Activated CD4-positive, alpha-beta memory T cell treated with anti-CD3 and anti-CD28 coated beads for 36 hours (primary cell): Measurements from ENCODE around the gene GIPC1. TPM values are rescaled to one million over a fixed set of nuclear protein-coding genes. Genes with fewer than 3 reads are reported as not detected.

Experiments used
- CTCF ChIA-PET: fragments of 350-600 bp; sonication (Branson Sonifier 250); formaldehyde crosslinking; loops from one replicate; lab custom pipeline; 2021; ENCODE audit warnings: antibody characterized with exemption, inconsistent platforms; lab: Charles Lee
- POLR2A ChIA-PET: fragments of 350-600 bp; sonication (Branson Sonifier 250); formaldehyde crosslinking; loops from one replicate; lab custom pipeline; 2021; ENCODE audit warnings: antibody characterized with exemption; lab: Charles Lee
- DNase-seq: peaks from one replicate; pipeline ENCODE4 v3.0.0-alpha.2; 2020
- H3K27ac Mint-ChIP-seq: one replicate; pipeline ENCODE4 v1.8.0; 2021; ENCODE audit warnings: mixed read lengths
- H3K27me3 Mint-ChIP-seq: one replicate; pipeline ENCODE4 v1.8.0; 2021; ENCODE audit warnings: mixed read lengths
- H3K36me3 Mint-ChIP-seq: one replicate; pipeline ENCODE4 v1.8.0; 2021; ENCODE audit warnings: mixed read lengths
- H3K4me1 Mint-ChIP-seq: one replicate; pipeline ENCODE4 v1.8.0; 2021; ENCODE audit warnings: low read depth, mixed read lengths
- H3K4me3 Mint-ChIP-seq: one replicate; pipeline ENCODE4 v1.8.0; 2021; ENCODE audit warnings: mild to moderate bottlenecking, mixed read lengths
- H3K9me3 Mint-ChIP-seq: one replicate; pipeline ENCODE4 v1.8.0; 2021; ENCODE audit warnings: mixed read lengths
- intact Hi-C: fragments of 100-400 bp; cut with micrococcal nuclease; formaldehyde crosslinking; loops from one replicate; pipeline ENCODE4 v1.15.1; 2023
- microRNA-seq: library from miRNA; unstranded; fragments of <30 nt; microRNA quantifications from one replicate; pipeline ENCODE4 v1.2.0, GENCODE V29; 2022; ENCODE audit warnings: borderline number of aligned reads, borderline microRNAs expressed, borderline replicate concordance
- total RNA-seq, 2 experiments: library from RNA; stranded (reverse); gene quantifications; one replicate each; pipeline ENCODE4 v1.2.3, GENCODE V29; 2021

The GIPC1 gene
- total RNA-seq, 2 experiments from 2014 or later = 31.5 to 35.2 TPM

DNA sequence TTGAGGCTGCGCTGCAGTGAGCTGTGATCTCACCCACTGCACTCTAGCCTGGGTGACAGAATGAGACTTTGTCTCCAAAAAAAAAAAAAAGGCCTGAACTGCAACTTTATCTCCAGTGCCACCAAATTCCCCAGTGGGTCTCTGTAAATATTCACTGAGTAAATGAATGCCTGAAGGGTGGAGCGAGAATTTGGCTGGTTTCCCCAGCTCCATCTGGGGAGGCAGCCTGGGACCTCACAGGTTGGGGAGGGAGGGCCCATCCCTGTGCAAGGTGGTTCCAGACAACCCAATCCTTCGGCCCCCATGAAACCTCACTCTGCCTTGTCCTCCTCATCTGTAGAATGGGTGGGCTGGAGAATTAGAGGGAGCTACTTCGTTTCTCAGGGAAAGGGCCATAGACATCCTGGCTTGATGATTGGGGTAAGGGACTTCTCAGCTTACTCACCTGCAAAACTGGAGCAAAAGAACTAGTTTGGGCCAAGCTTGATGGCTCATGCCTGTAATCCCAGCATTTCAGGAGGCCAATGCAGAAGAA, 67.0 kb downstream of the GIPC1 start:
- intact Hi-C loops = no loop called here
- Mint-ChIP-seq H3K36me3 (no peaks in the 10 kb centered on the region), H3K27ac (no peak overlapping the region), H3K4me1 (peaks cover 14% of the 10 kb centered on the region), H3K27me3 (no peaks in the 10 kb centered on the region), H3K4me3 (no peak overlapping the region), H3K9me3 (no peaks in the 10 kb centered on the region)
- no peak for DNase-seq
- CTCF ChIA-PET = interaction anchor here (0.6 to 7.5 kb wide), 3 partner anchors 14 to 292 kb away, joined by 3 to 60 read pairs (median 5); partner anchors contain the start of gene ASF1B
- POLR2A ChIA-PET = no interaction called here

Small RNAs within 50 kb of the gene (microRNA-seq; reads per million reads assigned to microRNA genes)
- not detected for gene MIR639

Other genes starting within 250 kb of the GIPC1 start
- 100 to 1,000 TPM; 202 to 206 TPM for gene ADGRE5, start 114.7 kb downstream of the GIPC1 start, total RNA-seq
- 100 to 1,000 TPM; 200 to 204 TPM for gene DDX39A, start 76.8 kb downstream of the GIPC1 start, total RNA-seq
- 100 to 1,000 TPM; 188 to 207 TPM for gene PKN1, start 62.8 kb downstream of the GIPC1 start, total RNA-seq
- gene PTGER1, start 20.8 kb downstream of the GIPC1 start, total RNA-seq = under 1 TPM; 0.29 to 0.41 TPM
- 10 to 100 TPM; 71.2 to 76.5 TPM for gene DNAJB1, start 22.3 kb upstream of the GIPC1 start, total RNA-seq
- 100 to 1,000 TPM; 120 TPM for gene TECR, start 33.5 kb upstream of the GIPC1 start, total RNA-seq
- 100 to 1,000 TPM; 118 to 130 TPM for gene NDUFB7, start 75.9 kb upstream of the GIPC1 start, total RNA-seq
- under 1 TPM; 0.33 to 0.85 TPM for gene CLEC17A, start 87.0 kb upstream of the GIPC1 start, total RNA-seq
- gene ADGRE3, start 178.7 kb upstream of the GIPC1 start, total RNA-seq = not detected
- 10 to 100 TPM; 16.7 to 18.0 TPM for gene ZNF333, start 193.9 kb upstream of the GIPC1 start, total RNA-seq